Neuronal stem cell (in vitro differentiated cells): ENCODE data around the gene NAA20.

Experiments
- DNase-seq: peaks from one replicate; pipeline ENCODE4 v3.0.0-alpha.2; 2013; ENCODE audit warnings: low spot score
- H2AFZ ChIP-seq: one replicate; pipeline ENCODE4 v1.6.1; 2013; ENCODE audit warnings: mild to moderate bottlenecking, low read length, inconsistent platforms
- H2AK5ac ChIP-seq: 2 replicates; pipeline ENCODE4 v1.6.1; 2013; ENCODE audit warnings: low read depth, mild to moderate bottlenecking, inconsistent platforms, low read length, moderate library complexity, mixed read lengths
- H2BK120ac ChIP-seq: 2 replicates; pipeline ENCODE4 v1.6.1; 2013; ENCODE audit warnings: low read depth, mild to moderate bottlenecking, inconsistent platforms, low read length, moderate library complexity, mixed read lengths
- H2BK12ac ChIP-seq: one replicate; pipeline ENCODE4 v1.6.1; 2013; ENCODE audit warnings: low read length, inconsistent platforms
- H2BK15ac ChIP-seq: 2 replicates; pipeline ENCODE4 v1.6.1; 2013; ENCODE audit warnings: mild to moderate bottlenecking, low read length, inconsistent platforms, mixed read lengths
- H2BK5ac ChIP-seq: one replicate; pipeline ENCODE4 v1.6.1; 2013; ENCODE audit warnings: inconsistent platforms, mild to moderate bottlenecking, low read length, moderate library complexity
- H3K14ac ChIP-seq: one replicate; pipeline ENCODE4 v1.6.1; 2013; ENCODE audit warnings: low read length, inconsistent platforms
- H3K18ac ChIP-seq: 2 replicates; pipeline ENCODE4 v1.6.1; 2013; ENCODE audit warnings: low read length, inconsistent platforms
- H3K23ac ChIP-seq: 2 replicates; pipeline ENCODE4 v1.6.1; 2013; ENCODE audit warnings: low read depth, mild to moderate bottlenecking, mixed read lengths, low read length, inconsistent platforms; ENCODE audit not compliant: poor library complexity
- H3K27ac ChIP-seq: replicated peaks from 3 replicates; pipeline ENCODE4 v1.5.1; 2013; ENCODE audit warnings: low read length, inconsistent platforms
- H3K27me3 ChIP-seq, 3 experiments: 2 replicates each; pipeline ENCODE4 v1.6.1; 2013; ENCODE audit warnings: low read length in 3 of 3, mild to moderate bottlenecking in 2 of 3, inconsistent platforms in 1 of 3, low read depth in 1 of 3, mixed read lengths in 1 of 3, moderate library complexity in 1 of 3; ENCODE audit not compliant: control insufficient read depth in 3 of 3, insufficient read depth in 3 of 3
- H3K36me3 ChIP-seq, 2 donors: replicated peaks in 1 of 2; 2 replicates each; pipeline ENCODE4 v1.6.1; 2013; ENCODE audit warnings: low read length in 2 of 2; ENCODE audit not compliant: control insufficient read depth in 2 of 2, insufficient read depth in 2 of 2
- H3K4ac ChIP-seq: 2 replicates; pipeline ENCODE4 v1.6.1; 2013; ENCODE audit warnings: inconsistent platforms, mild to moderate bottlenecking, low read length, moderate library complexity
- H3K4me1 ChIP-seq, 2 donors: 1 replicate in 1 of 2; 2 replicates in 1 of 2; pipeline ENCODE4 v1.6.1; 2013; ENCODE audit warnings: low read length in 2 of 2, low read depth in 1 of 2; ENCODE audit not compliant: control insufficient read depth in 2 of 2, insufficient read depth in 1 of 2
- H3K4me2 ChIP-seq: one replicate; pipeline ENCODE4 v1.6.1; 2013; ENCODE audit warnings: mild to moderate bottlenecking, low read length, inconsistent platforms; ENCODE audit not compliant: insufficient read depth, poor library complexity, severe bottlenecking
- H3K4me3 ChIP-seq, 2 donors: 2 replicates each; pipeline ENCODE4 v1.5.1; 2013; ENCODE audit warnings: low read length in 2 of 2, mild to moderate bottlenecking in 2 of 2, inconsistent platforms in 1 of 2, moderate library complexity in 1 of 2
- H3K79me1 ChIP-seq: one replicate; pipeline ENCODE4 v1.6.1; 2013; ENCODE audit warnings: low read depth, mild to moderate bottlenecking, inconsistent platforms, low read length, moderate library complexity
- H3K9ac ChIP-seq: one replicate; pipeline ENCODE4 v1.6.1; 2013; ENCODE audit warnings: mild to moderate bottlenecking, low read depth, low read length, inconsistent platforms; ENCODE audit not compliant: poor library complexity
- H3K9me3 ChIP-seq, 2 donors: replicated peaks in 1 of 2; 2 replicates each; pipeline versions ENCODE3 to v1.6.1; 2013; ENCODE audit warnings: low read length in 2 of 2, mild to moderate bottlenecking in 2 of 2, inconsistent platforms in 1 of 2, low read depth in 1 of 2, mixed read lengths in 1 of 2, moderate library complexity in 1 of 2; ENCODE audit not compliant: control insufficient read depth in 2 of 2, insufficient read depth in 1 of 2
- H4K8ac ChIP-seq: one replicate; pipeline ENCODE4 v1.6.1; 2013; ENCODE audit warnings: low read depth, mild to moderate bottlenecking, inconsistent platforms, low read length, moderate library complexity
- H4K91ac ChIP-seq: one replicate; pipeline ENCODE4 v1.6.1; 2013; ENCODE audit warnings: low read length, low read depth, mild to moderate bottlenecking, inconsistent platforms; ENCODE audit not compliant: poor library complexity
- WGBS, 2 donors: extraction: QIAGEN DNeasy Blood & Tissue Kit; methylation state at CpG; one replicate each; pipeline ENCODE4 v1.1.7; 2013; ENCODE audit warnings: missing lambda C conversion rate in 2 of 2, mixed read lengths in 1 of 2; ENCODE audit not compliant: insufficient read length in 2 of 2, insufficient replicate concordance in 1 of 2; ENCODE audit errors: extremely low coverage in 2 of 2; 5-methylcytosine and 5-hydroxymethylcytosine counted together

NAA20 gene

DNA sequence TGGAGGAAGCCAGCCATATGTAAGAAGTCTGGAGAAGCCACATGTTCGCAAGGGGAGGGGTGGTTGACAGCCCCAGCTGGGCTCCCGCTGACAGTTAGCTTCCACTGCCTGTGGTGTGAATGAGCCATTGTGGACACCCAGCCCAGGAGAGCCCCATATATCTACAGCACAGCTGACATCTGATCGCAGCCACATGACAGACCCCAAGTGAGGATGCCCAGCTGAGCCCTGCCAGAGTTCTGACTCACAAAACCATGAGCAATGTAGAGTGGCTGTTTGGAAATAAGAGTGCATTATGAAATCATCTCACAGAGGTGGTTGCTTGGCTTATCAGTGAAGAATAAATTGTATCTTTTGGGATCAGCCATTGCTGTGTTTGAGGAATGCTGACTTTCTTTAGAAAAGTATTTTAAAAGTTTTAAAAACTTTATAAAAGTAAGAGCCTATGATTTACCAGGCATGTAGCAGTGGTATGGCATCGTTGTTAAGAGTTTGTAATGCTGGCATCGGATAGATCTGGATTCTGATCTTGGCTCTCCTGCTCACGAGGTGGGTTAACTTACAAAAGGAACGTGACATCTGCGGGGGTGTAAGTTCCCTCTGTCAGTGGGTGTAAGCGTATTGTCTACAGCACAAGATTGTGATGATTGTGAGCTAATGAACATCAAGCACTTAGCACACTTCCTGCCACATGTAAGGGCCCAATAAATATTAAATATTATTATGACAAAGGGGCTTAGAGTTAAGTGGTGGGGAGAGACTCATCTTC, 59.3 kb downstream of the NAA20 start:
- Histone ChIP-seq H3K9me3 (no peaks in the 10 kb centered on the region), H4K8ac (no peak overlapping the region), H2AFZ (no peak overlapping the region), H2BK12ac (no peak overlapping the region), H3K4me2 (no peak overlapping the region), H3K9ac (no peak overlapping the region), H2BK15ac (no peak overlapping the region), H3K4me1 (no peaks in the 10 kb centered on the region), H3K79me1 (no peaks in the 10 kb centered on the region), H3K4ac (no peak overlapping the region), H3K23ac (no peak overlapping the region), H2AK5ac (no peak overlapping the region), H3K27ac (no peak overlapping the region), H3K36me3 (no peaks in the 10 kb centered on the region), H2BK5ac (no peak overlapping the region), H3K18ac (peak overlapping the region; percentile 33), H4K91ac (no peak overlapping the region), H2BK120ac (no peak overlapping the region), H3K14ac (no peak overlapping the region), H3K4me3 (no peak overlapping the region), H3K27me3 (peaks cover 0 to 17% (median 0%) of the 10 kb centered on the region in 3 experiments)
- no CpG with 5 or more reads among the region's 9 CpGs for WGBS, 2 donors
- DNase-seq = no peak

DNA sequence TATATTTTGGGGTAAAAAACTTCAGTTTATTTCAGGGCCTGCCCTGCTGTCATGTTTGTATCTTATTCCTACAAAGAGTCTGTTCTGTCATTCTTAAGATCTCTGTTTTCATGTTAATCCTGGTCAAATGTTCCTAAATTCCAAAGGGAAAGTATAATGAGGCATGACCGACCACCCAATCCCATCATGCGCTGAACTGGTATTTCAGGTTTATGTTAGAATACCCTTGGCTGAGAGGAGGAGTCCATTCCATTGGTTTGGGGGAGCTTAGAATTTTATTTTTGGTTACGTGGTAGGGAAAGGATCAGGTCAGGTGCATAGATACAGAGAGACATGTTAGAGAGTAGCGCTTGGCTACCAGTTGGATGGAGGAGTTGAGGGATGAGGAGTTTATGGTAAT, 60.9 kb downstream of the NAA20 start:
- Histone ChIP-seq H3K4me2 (no peak overlapping the region), H3K23ac (no peak overlapping the region), H2BK120ac (no peak overlapping the region), H2BK12ac (no peak overlapping the region), H3K18ac (no peak overlapping the region), H3K79me1 (no peaks in the 10 kb centered on the region), H4K91ac (no peak overlapping the region), H3K14ac (no peak overlapping the region), H3K4me1 (no peaks in the 10 kb centered on the region), H2AFZ (no peak overlapping the region), H3K4ac (no peak overlapping the region), H2BK15ac (no peak overlapping the region), H3K36me3 (no peaks in the 10 kb centered on the region), H4K8ac (no peak overlapping the region), H2BK5ac (no peak overlapping the region), H3K27ac (no peak overlapping the region), H3K27me3 (peaks cover 0 to 22% (median 0%) of the 10 kb centered on the region in 3 experiments), H2AK5ac (no peak overlapping the region), H3K9ac (no peak overlapping the region), H3K9me3 (no peaks in the 10 kb centered on the region), H3K4me3 (no peak overlapping the region)
- no peak for DNase-seq
- no CpG with 5 or more reads among the region's 4 CpGs for WGBS, 2 donors

DNA sequence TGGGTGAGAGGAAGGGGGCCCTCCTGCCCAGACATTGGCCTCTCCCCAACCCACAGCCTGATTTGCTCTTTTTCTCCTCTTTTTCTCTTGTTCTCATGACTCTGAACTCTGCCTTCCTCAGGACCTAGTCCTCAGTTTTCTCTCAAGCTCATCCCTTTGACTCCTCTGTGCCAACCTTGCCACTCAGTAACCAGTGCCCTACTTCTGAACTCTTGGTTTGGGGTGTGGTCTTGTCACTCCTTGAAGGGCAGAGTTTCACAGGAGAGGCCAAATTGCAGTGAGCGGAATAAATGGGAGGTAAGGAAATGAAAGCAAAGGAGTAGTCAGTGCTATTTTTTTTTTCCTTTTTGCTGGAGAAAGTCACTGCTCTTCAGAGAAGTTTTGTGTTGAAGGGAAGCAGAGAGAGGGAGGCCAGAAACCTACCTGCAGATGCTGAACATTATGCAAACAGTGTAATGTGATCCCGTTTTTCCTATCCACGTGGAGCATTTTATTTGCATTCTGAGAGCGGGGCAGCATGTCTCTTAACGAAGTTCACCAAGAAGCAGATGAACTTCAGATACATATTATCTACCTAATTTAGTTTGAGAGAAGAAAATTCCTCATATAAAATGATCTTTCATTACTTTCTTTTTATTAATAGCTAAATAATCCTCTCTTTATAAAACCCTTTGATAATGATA, 62.1 kb downstream of the NAA20 start:
- no CpG with 5 or more reads among the region's 5 CpGs for WGBS, 2 donors

More for the DNA sequence above, 62.1 kb downstream of the NAA20 start:
- no peak overlapping the region for H3K18ac ChIP-seq
- DNase-seq = no peak
- H2AFZ ChIP-seq = no peak overlapping the region
- no peak overlapping the region for H2BK12ac ChIP-seq
- H3K79me1 ChIP-seq = no peaks in the 10 kb centered on the region
- no peak overlapping the region for H2BK15ac ChIP-seq
- H3K23ac ChIP-seq = no peak overlapping the region
- H2BK5ac ChIP-seq = no peak overlapping the region
- no peak overlapping the region for H3K4me3 ChIP-seq
- H3K4ac ChIP-seq = no peak overlapping the region
- no peak overlapping the region for H3K27ac ChIP-seq
- H4K8ac ChIP-seq = no peak overlapping the region
- H3K36me3 ChIP-seq = no peaks in the 10 kb centered on the region
- no peak overlapping the region for H4K91ac ChIP-seq
- H3K9me3 ChIP-seq = no peaks in the 10 kb centered on the region
- no peaks in the 10 kb centered on the region for H3K4me1 ChIP-seq
- H3K14ac ChIP-seq = no peak overlapping the region
- H3K27me3 ChIP-seq = peaks cover 0 to 22% (median 0%) of the 10 kb centered on the region in 3 experiments
- no peak overlapping the region for H2BK120ac ChIP-seq
- H2AK5ac ChIP-seq = no peak overlapping the region
- H3K9ac ChIP-seq = no peak overlapping the region
- no peak overlapping the region for H3K4me2 ChIP-seq
